GOT3 (cell line): ENCODE measurements around the gene ULBP2.
"Not testable (repeated sequence)": the region's sequence is repeated elsewhere in the genome, so short reads cannot be mapped to it uniquely, and the experiment has no call there.

Experiments used
- DNase-seq: peaks from one replicate; lab custom pipeline; 2025; ENCODE audit warnings: mixed read lengths; lab: John Stamatoyannopoulos, UW

ULBP2 gene

DNA sequence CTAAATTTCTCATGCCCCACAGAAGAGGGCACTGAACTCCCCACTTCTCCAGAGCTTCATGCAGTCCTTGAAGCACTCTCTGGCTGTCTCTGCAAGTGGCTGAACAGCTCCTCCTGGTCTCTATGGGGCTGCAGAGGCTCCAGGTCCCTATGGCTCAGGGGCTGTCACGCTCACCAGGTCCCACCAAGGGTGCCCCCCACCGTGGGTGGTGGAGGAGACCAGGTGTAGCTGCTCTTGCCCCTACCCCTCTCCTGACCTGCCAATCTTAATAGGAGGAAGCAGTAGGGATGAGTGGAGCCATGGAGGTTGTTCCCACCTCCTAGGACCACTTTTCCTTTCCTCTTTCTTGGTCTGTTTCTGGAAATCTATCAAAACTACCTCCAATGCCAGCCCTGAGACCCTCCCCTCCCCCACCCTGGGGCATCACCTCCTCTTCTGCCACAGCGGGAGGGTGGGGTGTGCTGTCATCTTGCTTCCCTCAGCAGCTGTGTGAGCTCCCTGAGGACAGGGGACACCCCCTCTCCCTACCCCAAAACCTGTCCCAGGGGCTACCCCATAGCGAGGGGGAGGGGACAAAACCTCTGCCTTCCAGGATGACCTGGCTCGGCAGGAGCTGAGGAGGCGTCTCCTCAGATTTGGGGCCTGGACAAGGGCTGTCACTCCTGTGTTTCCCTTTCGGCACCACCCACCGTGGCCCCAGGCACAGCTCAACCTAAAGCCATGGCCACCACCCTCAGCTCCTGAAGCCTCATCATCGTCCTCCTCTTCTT lies 31.9 kb upstream of the ULBP2 start:
- no peak for DNase-seq

DNA sequence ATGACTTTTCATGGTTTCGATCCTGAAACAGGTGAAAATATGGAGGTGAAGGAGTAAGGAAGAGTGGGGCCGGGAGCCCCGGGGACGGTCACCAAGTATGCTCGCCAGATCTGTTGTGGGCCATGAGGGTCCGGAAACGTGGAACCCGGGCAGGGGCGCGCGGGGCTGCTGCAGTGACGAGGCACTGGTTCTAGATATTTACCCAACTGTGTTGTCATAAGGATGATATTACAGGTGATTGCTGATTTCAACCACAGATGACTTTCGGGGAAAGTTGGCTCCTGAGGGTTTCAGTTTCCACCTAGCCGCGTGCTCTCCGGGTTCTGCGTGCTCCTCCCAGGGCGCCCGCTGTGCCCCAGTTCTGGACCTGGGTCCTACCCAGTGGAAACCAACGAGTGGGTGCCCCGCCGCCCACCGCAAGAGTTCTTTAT lies 31.1 kb upstream of the ULBP2 start:
- no peak for DNase-seq

DNA sequence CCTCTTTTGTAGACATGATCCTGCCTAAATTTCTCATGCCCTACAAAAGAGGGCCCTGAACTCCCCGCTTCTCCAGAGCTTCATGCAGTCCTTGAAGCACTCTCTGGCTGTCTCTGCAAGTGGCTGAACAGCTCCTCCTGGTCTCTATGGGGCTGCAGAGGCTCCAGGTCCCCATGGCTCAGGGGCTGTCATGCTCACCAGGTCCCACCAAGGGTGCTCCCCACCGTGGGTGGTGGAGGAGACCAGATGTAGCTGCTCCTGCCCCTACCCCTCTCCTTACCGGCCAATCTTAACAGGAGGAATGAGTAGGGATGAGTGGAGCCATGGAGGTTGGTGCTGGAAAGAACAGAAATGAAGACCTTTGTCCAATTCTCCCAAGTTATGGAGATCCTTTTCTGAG lies 29.1 kb upstream of the ULBP2 start:
- DNase-seq, result not testable (repeated sequence)

DNA sequence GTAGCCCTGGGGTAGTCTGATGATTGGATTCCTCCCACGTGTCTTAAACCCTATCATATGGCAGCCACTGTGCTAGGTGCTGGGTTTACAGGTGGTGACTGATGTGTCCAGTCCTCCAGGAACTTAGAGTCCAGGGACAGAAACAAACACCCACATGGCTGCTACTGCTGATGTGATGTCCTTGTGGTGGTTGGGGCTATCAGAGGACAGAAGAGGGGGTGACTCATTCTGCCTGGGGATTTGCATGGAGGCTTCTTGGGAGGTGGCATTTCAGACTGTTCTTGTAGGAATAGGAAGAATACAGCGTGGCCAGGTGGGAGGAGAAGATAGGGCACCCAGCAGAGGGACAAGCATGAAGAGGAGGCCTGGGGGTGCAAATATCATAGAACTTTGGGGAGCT lies 28.7 kb upstream of the ULBP2 start:
- no peak for DNase-seq

DNA sequence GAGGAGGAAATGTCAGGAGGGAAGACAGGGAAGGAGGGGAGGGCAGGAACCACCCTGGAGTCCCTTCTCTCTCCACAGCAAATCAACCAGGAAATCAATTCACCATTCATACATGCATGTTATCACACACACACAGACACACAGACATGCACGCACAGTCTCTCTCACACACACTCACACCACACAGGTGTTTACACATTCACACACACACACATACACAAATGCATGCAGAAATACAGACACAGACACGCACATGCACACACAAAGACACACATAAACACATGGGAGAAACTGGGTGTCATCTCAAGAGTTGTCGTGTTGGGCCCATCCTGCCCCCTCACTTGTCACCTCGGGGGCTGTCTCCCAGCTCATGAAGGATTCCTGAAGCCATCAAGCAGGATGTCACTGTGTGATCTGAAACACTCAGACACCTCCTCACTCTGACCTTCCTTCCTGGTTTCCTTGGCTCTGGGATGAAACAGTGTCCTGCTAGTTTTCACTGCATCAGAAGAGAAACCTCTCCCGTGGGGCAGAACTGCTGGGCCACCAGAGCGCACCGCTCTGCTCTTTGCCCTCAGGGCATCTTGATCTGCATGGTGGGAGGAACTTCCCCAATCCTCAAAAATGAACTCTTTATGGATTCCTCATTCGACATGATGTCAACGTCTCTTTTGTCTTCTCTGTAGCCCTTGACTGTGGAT lies 28.1 kb upstream of the ULBP2 start:
- no peak for DNase-seq

DNA sequence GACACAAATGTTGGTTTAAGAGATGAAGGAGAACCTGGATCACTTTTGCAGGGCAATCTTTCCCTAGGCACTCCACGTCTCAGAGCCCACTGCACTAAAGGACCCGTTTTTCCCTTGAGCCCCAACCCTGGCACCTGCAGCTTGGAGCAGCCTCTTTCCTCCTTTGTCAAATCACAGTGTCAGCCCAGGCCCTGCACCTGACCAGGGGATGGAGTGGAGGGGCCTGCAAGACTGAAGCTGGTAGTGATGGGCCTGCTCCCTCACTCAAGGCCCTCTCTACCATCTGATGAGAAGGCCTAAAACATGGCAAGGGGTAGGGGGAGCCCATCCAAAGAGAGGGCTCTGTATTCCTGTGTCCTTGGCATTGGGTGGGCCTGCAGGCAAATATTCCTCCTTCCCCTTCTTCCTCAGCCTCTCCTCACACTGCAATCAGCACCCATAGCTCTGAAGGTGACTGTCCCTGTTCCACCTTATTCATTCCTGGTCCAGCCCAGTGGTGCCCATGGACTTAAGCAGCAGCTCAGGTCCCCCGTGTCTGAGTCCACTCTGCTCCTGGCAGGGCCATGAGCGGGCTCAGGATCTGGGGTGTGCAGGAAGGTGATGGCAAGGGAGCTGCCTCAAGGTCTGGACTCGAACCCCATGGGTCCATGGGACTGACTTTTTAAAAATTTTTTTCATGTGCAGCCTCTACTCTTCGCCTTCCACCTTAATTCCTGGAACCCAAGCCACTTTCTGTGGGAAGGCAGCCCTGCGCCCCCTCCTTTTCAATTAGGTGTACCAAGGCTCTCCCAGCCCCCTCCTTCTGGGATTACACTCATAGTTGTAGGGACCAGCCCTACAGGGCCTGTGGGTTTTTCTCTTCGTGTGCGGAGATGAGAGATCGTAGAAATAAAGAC lies 25.6 kb upstream of the ULBP2 start:
- DNase-seq, result no peak

DNA sequence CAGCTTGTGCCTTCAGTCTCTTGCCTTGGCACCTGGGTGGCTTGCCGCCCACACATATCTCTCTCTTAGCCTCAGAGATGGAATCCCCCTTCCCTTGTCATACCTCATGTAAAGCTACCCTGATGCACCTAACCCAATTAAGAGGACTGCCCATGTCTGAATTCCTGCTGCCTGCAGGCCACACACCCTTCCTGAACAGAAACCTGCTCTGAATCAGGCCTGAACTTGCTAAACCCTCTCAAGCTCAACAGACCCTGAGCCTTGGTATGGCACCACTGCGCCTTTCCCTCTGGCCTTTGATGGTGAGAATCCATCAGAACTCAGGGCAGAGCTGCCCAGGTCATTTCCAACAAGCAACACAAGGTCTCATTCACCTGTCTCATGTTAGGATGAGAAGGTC lies 24.1 kb upstream of the ULBP2 start:
- no peak for DNase-seq

DNA sequence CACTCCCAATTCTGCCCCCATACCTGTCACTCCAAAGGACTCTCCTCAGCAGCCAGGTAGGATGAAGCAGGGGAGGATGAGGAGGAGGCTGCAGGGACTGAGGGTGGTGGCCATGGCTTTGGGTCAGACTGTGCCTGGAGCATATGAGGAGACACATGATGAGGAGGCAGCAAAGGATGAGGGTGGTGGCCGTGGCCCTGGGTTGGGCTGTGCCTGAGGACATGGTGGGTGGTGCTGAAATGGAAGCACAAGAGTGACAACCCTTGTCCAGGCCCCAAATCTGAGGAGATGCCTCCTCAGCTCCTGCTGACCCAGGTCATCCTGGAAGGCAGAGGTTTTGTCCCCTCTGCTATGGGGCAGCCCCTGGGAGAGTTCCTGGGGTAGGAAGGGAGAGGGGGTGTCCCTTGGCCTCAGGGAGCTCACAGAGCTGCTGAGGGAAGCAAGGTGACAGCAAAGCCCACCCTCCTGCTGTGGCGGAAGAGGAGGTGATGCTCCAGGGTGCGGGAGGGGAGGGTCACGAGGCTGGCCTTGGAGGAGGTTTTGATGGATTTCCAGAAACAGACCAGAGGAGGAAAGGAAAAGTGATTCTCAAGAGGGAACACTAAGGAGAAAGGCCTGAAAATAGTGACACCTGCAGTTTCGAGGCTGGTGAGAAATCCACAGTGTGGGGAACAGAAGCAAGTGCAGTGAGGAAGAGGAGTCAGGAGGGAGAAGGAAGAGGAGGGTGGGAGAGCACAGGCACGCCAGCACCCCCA lies 23.5 kb upstream of the ULBP2 start:
- no peak for DNase-seq

DNA sequence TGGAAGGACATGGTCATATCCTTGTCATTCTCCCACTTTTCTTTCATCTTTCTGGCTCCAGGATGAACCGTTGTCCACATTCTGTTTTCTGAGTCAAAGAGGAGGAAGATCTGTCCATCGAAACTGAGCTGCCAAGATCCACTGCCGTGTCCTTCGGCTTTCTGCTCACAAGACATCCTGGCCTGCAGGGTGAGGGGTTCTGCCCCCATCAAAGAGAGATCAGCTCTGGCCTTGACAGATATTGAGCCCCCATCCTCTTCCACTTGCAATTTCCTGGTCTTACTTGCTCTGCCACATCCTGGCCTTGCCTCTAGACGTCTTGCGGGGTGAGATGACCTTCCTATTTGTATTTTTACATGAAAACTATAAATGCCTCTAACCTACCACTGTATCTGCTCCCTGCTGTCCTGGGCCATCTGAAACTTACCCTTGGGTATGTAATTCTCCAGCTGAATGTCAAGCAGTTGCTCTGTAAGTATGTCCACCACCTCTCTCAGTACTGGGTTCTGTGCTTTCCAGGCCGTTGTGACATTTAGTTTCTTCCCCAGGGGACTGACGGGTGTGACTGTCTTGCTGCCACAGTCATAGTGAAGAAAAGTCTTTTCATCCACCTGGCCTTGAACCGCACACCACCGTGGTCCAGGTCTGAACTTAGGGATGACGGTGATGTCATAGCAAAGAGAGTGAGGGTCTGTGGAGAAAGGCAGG lies 22.5 kb upstream of the ULBP2 start:
- DNase-seq, result not testable (repeated sequence)

DNA sequence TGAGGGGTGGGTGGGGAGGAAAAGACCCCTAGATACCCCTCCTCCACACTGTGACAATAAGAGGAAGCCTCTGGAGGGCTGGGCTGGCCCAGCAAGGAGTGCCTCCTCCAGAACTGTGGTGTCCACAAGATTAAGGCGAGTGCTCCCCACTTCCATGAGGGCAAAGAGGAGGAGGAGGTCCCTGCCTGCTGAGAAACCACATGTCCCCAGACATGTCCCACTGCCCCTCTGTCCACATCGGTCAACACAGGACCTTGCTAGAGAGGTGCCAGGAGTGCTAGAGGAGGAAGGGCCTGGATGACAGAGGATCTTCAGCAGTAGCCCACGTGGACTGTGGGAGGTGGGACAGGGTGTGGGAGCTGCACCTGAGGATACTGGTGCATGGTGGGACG lies 22.0 kb upstream of the ULBP2 start:
- no peak for DNase-seq

DNA sequence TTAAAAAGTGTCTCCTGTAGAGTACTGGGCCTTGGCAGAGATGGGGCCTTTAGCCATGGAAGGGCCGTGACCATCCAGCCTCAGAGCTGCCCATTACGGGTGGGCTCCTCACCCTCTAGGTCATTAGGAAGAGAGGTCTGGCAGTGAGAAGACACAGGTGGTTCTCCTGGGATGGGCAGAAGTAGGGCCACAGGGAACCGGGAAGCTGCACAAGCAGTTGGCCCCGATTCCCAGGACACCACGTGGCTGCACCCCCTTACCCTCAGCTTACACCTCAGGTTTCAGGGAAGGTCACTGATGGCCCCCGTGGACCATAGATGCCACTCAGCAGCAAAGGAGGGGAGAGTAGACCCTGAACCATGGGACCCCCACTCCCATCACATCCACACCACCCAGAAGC lies 20.5 kb upstream of the ULBP2 start:
- no peak for DNase-seq

DNA sequence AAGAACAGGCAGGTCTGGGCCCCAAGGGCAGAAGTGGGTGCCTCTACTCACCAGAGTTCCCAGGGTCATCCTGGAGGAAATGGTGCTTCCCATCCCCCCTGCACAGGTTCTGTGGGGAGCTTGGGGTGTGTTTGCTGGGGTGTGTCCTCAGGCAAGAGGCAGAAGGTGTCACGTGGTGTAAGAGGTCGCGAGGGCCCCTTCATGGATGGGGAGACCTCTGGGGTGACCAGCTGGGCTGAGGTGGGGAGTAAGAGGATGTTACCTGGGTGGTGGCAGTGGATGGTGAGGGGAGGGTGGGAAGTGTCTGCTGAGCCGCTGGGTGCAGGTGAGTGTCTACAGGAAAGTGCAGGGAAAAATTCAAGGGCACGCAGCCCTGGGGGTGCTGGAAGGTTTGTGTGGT lies 19.7 kb upstream of the ULBP2 start:
- DNase-seq, result not testable (repeated sequence)

DNA sequence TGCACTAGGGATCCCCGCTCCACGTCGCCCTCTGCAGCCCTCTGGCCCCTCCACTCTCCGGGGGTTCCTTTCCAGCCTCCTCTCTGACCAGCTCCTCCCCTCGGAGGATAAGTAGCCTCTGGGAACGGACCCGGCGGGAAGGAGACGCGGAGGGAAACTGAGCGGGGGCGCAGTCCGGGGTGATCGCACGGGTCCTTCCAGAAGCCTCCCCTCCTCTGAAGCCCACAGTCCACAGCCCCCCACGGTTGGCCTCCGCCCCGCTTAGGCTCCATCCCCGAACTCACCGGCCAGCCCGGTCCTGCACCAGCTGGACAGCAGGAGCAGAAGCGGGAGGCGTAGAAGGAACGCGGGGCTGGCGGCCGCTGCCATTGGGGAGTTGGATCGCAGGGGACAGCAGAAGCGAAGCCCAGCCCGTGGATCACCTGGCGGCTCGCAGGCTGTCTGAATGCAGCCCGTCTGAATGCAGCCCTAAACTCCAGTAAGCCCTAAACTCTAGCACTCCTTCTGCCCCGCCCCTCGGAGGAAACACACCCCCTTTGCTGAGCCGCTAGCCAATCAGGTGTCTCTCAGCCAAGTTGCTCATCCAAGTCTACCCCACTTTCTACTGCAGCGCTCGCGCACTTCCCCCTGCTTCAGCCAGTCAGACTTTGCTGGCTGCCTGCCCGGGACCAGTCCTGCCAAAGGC lies 19.0 kb upstream of the ULBP2 start, which contains the start of gene RAET1G:
TSS of gene RAET1G (minus strand) at position 480 of the 685 bp plus-strand sequence. CDS start at position 369, 111 bp downstream.
- peak; percentile 65 for DNase-seq

DNA sequence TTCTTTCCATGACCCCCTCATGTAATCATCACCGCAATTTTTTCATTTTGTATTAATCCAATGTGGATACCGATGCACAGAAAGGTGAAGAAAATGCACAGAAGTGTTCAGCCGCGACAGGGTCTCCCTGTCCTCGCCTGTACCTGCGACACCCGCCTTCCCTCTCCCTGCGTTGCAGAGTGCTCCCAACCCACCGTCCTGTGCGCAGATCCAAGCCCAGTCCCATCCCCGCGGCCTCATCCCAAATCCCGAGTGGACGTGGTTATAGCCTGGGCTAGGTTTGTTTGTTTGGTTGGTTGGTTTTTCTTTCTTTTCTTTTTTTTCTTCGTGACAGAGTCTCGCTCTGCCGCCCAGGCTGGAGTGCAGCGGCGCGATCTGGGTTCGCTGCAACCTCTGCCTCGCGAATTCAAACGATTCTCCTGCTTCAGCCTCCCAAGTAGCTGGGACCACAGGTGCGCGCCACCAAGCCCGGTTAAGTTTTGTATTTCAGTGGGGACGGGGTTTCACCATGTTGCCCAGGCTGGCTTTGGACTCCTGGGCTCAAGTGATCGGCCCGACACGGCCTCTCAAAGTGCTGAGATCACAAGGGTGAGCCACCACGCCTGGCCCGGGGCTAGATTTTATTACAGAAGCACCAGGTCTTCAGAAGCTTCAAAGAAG lies 18.4 kb upstream of the ULBP2 start:
- no peak for DNase-seq

DNA sequence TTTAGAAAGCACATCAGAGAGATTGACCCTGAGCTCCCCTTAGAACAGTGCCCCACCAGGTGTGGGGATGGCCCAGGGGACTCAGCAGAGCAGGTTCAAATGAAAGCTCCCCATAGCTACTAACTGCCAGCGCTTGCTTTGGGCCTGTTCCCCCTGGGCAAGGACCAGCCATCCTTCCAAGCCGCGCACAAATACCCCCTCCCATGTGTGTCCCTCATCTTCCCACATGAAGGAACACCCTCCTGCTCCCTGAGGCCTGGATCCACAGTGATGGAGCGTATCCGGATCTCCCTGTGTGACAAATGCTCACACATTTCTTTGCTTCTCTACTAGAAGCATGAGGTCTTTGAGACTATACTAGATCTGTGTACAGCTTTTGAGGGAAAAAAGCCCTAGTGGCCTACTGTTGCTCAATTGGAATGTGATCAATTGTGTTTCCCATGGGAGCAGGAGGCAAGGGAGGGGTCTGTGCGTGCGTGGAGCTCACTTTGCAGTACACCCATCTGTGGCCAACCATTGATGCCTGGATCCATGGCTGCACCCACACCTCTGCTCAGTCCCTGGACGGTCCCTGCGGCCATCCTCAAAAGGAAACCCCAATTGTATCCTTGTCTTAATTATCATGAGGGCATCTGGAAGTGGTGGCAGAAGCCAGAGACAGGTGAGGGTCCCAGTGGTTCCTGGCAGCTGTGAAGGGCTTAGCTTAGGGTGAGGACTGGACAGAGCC lies 17.4 kb upstream of the ULBP2 start:
- no peak for DNase-seq

DNA sequence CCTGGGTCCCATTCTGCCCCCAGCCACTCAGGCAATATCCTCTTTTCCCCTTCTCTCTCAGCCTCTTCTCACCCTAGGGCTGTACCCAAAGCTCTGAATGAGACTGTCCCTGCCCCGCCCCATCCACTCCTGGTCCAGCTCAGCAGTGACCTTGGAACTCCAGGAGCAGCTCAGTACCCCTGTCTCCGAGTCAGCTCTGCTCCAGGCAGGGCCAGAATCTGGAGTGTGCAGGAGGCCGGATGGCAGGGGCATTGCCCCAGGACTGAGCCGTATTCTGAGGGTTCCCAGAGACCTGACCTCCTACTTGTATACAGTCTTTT lies 16.9 kb upstream of the ULBP2 start:
- no peak for DNase-seq

DNA sequence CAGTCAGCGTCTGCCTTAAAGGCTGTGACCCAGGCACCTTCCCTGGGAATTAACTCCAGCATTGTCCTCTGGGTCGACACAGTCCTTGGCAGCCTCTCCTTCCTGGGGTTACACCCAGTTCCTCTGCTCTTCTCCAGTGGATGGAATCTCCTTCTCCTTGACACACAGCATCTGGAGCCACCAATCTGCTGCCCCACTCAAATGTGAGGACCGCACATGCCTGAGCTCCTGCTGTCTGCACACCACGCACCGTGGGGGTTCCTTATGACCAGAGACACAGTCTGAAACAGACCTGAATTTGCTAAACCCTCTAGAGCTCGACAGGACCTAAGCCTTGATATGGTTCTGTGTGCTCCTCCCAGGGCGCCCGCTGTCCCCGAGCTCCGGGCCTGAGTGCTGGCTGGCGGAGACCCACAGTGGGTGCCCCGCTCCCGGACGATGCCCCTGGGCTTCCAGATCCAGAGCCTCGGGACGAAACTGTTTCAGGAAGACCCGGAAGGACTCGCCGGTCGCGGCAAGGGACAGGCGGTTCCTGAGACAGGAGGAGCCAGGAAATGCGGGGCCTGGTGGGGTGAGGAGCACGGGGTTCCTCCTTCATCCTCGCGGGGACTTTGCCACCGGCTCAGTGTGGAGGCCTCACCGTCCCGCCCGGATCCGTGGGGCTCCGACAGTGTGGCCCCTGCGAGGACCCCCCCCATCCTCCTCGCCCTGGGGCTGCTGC lies 16.4 kb upstream of the ULBP2 start:
- DNase-seq, result no peak

DNA sequence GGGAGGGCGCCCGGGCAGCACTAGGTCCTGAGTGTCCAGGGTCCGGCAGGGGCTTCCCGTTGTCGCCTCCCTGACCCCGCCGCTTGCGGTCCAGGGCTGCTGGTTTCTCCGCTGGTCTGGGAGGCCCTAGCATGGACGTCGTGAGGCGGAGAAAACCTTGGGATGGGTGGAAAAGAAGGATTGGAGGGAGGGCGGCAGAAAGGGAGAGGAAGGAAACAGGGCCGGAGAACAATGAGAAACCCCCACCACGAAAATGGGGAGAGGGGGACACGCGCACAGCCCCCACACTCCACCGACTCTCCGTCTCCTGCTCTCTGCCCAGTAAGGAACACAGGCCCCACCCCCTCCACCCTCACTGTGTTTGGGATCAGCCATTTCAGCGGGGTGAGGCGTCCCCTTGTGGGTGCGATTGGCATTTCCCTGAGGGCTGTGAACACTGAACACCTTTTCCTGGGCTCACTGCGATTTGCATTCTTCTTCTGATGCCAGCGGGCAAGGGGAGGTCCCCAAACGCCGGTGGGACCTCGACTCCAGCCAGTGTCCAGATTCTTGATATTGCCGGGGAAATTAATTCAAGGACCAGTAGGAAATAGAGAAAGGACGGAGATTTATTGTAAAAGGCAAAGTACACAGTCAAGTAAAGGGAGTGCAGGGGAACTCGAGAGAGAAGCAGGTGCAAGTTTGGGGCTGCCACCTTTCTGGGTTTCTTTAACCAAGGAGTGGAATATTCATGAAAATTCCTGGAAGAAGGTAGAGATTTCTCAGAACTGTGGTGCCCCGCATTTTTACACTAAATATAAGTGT lies 15.6 kb upstream of the ULBP2 start:
- peak; percentile 17 for DNase-seq
